ENCODE results near the gene SLC30A4. TPM values are rescaled to one million over a fixed set of nuclear protein-coding genes. Genes with fewer than 3 reads are reported as not detected.

Gene SLC30A4
- total and polyA plus RNA-seq, 2 of the 4 experiments (the other 2 are of a cell fraction), result 2.1 to 5.6 TPM

DNA sequence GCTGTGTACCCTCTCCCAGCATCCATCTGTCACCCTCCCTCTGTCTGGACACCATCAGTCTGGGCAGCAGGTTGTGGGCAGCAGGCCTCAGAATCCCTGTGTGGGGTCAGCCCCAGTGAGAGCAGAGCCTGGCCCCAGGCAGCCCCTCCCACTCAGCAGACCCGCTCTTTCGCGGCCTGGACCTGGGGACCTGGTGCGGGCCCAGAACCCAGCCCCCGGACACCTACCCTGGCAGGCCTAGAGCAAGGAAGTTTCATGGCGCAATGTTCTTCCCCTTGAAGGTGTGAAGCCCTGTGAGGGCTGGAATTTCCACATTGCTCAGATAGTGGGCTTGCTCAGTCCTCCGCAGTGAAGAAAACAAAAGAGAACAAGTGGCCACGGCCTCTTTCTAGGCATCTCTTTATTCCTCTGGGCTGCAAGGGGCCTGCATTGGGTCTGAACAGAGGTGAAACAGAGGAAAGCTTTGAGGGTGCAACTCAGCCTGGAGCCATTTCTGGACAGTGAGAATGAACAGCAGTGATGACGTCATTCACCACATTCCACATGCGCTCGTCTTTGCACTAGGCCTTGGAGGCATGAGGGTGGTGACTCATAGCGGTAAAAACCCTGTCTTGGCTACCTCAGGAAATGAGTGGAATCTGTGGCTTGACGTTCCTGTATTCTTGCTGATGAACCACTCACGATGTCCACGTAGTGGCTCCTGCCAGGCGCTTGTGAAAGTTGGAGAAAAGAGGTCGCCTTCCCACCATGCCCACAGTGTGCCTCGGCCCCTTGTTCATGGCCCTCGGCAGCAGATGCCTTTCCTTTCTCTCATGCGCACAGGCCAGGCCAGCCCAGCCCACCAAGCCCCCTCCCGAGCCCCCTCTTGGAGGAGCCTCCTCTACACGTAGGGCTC, 66.1 kb downstream of the SLC30A4 start (continued):
- TF ChIP-seq, protein P1, sequence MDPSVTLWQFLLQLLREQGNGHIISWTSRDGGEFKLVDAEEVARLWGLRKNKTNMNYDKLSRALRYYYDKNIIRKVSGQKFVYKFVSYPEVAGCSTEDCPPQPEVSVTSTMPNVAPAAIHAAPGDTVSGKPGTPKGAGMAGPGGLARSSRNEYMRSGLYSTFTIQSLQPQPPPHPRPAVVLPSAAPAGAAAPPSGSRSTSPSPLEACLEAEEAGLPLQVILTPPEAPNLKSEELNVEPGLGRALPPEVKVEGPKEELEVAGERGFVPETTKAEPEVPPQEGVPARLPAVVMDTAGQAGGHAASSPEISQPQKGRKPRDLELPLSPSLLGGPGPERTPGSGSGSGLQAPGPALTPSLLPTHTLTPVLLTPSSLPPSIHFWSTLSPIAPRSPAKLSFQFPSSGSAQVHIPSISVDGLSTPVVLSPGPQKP (IDR thresholded peaks at IDR 0.05; ENCODE audit: borderline replicate concordance, low read depth, low read length), result no peak
- TF ChIP-seq, protein P2, sequence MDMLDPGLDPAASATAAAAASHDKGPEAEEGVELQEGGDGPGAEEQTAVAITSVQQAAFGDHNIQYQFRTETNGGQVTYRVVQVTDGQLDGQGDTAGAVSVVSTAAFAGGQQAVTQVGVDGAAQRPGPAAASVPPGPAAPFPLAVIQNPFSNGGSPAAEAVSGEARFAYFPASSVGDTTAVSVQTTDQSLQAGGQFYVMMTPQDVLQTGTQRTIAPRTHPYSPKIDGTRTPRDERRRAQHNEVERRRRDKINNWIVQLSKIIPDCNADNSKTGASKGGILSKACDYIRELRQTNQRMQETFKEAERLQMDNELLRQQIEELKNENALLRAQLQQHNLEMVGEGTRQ (IDR thresholded peaks at IDR 0.05; ENCODE audit: low read depth, low read length), result peak; percentile 39; the same call in 1 of the 2 replicates
- peak; percentile 74 for TF ChIP-seq RCOR1 (IDR thresholded peaks at IDR 0.05; ENCODE audit: insufficient replicate concordance, low read length)
- peak; percentile 36; the same call in 1 of the 2 replicates for TF ChIP-seq MAFK (IDR thresholded peaks at IDR 0.05; ENCODE audit: low read depth, low read length)
- TF ChIP-seq POLR2A (IDR thresholded peaks at IDR 0.05; ENCODE audit: low read depth, low read length), result 0 out of 2 replicates have a peak, but pooled peaks have one; percentile 38
